GM12873 (cell line): ENCODE results near the gene MGAT5.
A peak's percentile ranks its signal among the peaks of the same experiment; 100 is the strongest.

Experiments used
- TF ChIP-seq, protein P1 (sequence below): IDR thresholded peaks from 2 replicates; pipeline ENCODE4 v1.5.1; 2012; ENCODE audit warnings: low read depth, mild to moderate bottlenecking, moderate library complexity, low read length, control low read depth; ENCODE audit not compliant: insufficient read depth; ENCODE audit errors: missing control alignments

MGAT5 gene

GRCh38 chr2:134225173-134225572 is 28.7 kb upstream of the MGAT5 start:
- TF ChIP-seq, protein P1, sequence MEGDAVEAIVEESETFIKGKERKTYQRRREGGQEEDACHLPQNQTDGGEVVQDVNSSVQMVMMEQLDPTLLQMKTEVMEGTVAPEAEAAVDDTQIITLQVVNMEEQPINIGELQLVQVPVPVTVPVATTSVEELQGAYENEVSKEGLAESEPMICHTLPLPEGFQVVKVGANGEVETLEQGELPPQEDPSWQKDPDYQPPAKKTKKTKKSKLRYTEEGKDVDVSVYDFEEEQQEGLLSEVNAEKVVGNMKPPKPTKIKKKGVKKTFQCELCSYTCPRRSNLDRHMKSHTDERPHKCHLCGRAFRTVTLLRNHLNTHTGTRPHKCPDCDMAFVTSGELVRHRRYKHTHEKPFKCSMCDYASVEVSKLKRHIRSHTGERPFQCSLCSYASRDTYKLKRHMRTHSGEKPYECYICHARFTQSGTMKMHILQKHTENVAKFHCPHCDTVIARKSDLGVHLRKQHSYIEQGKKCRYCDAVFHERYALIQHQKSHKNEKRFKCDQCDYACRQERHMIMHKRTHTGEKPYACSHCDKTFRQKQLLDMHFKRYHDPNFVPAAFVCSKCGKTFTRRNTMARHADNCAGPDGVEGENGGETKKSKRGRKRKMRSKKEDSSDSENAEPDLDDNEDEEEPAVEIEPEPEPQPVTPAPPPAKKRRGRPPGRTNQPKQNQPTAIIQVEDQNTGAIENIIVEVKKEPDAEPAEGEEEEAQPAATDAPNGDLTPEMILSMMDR, result no peak

- TF ChIP-seq, protein P1, result no peak
These were observed 28.0 kb upstream of the MGAT5 start for GRCh38 chr2:134225841-134226240.

- TF ChIP-seq, protein P1, result no peak
These were observed 27.3 kb upstream of the MGAT5 start for GRCh38 chr2:134226601-134227000.

DNA sequence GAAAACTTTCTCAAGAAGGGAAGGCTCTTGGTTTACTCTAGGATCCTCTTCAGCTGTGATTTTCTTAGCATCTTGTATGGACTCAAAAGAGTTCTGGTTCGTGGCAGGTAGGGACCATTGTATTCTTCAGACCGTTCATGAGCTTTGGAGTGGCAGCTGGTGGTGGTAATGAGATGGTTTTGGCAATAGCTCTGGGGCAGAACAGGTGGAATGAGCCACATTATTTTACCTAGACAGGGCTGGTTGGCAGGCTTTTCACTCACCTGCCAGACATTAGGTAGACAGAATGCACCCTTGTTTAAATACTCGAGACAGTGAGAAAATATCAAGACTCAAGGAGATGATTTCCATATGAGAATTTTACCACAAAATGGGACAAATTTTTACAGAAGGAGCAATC is 26.2 kb upstream of the MGAT5 start:
- TF ChIP-seq, protein P1, result no peak

DNA sequence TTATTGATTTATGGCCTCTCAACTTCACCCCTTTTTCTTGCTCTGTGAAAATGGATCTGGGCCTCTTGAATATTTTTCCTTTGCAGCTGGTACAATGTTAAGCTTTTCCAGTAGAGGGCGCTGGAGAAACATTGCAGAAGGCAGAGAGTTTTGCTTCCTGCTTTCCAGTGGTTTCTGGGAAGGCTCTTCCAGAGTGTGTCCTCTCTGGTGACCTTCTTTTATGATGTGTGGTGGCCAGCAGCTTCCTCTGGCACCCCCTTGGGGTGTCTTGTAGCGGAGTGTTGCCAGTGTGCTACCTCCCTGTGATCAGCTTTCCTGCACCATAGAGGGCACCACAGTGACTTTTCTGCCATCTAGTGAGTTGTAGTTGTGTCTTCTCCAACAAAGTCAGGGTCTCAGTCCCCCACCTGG is 25.4 kb upstream of the MGAT5 start:
- TF ChIP-seq, protein P1, result peak; percentile 62

GRCh38 chr2:134229540-134229939 is 24.3 kb upstream of the MGAT5 start:
- TF ChIP-seq, protein P1, result no peak

GRCh38 chr2:134230885-134231284 is 23.0 kb upstream of the MGAT5 start:
- TF ChIP-seq, protein P1, result no peak
